IMR-90 (cell line): ENCODE measurements around the gene COPA. TPM values are rescaled to one million over a fixed set of nuclear protein-coding genes. Genes with fewer than 3 reads are reported as not detected.
A peak's percentile ranks its signal among the peaks of the same experiment; 100 is the strongest.

Experiments
- ATAC-seq: fragments of 200-7000 bp; cut with Tn5 transposase; 2 replicates; pipeline ENCODE4 v1.9.1; 2020; ENCODE audit warnings: low read depth, mild to moderate bottlenecking, moderate library complexity
- BruUV-seq: library from RNA; stranded (reverse); fragments of 400-500 nt; replicated peaks from 2 replicates; lab custom pipeline; 2021; lab: Mats Ljungman, UMichigan
- CTCF ChIA-PET: fragments of 300-600 bp; formaldehyde crosslinking; extraction: SDS; loops from one replicate; lab custom pipeline; 2021; ENCODE audit warnings: antibody characterized with exemption; lab: Yijun Ruan, JAX
- POLR2A ChIA-PET: fragments of 300-600 bp; sonication (Branson Sonifier 250); formaldehyde crosslinking; loops from one replicate; lab custom pipeline; 2022; ENCODE audit warnings: antibody characterized with exemption; ENCODE audit not compliant: unreplicated experiment; lab: Charles Lee
- DNase-seq: peaks from one replicate; pipeline ENCODE4 v3.0.0; 2013
- H2AFZ ChIP-seq: replicated peaks from 2 replicates; pipeline ENCODE3; 2013; ENCODE audit warnings: low read length, mild to moderate bottlenecking; ENCODE audit not compliant: poor library complexity
- H2AK5ac ChIP-seq: 2 replicates; pipeline ENCODE4 v1.6.1; 2013; ENCODE audit warnings: low read depth, low read length, inconsistent platforms
- H2AK9ac ChIP-seq: replicated peaks from 2 replicates; pipeline ENCODE3; 2013; ENCODE audit warnings: mild to moderate bottlenecking, low read depth, low read length, moderate library complexity; ENCODE audit not compliant: poor library complexity
- H2BK120ac ChIP-seq: 2 replicates; pipeline ENCODE4 v1.6.1; 2013; ENCODE audit warnings: low read depth, low read length, inconsistent platforms
- H2BK15ac ChIP-seq: 3 replicates; pipeline ENCODE4 v1.6.1; 2013; ENCODE audit warnings: low read depth, low read length, inconsistent platforms
- H2BK20ac ChIP-seq: 2 replicates; pipeline ENCODE4 v1.6.1; 2013; ENCODE audit warnings: low read depth, mild to moderate bottlenecking, inconsistent platforms, low read length, moderate library complexity
- H2BK5ac ChIP-seq: 2 replicates; pipeline ENCODE4 v1.6.1; 2013; ENCODE audit warnings: mild to moderate bottlenecking, low read depth, low read length, inconsistent platforms; ENCODE audit not compliant: poor library complexity, severe bottlenecking
- H3K14ac ChIP-seq: replicated peaks from 2 replicates; pipeline ENCODE4 v1.6.1; 2013; ENCODE audit warnings: low read depth, low read length, inconsistent platforms
- H3K18ac ChIP-seq: 2 replicates; pipeline ENCODE4 v1.6.1; 2013; ENCODE audit warnings: low read depth, low read length, control low read depth
- H3K23ac ChIP-seq: 2 replicates; pipeline ENCODE4 v1.6.1; 2013; ENCODE audit warnings: low read depth, low read length, inconsistent platforms
- H3K27ac ChIP-seq: 2 replicates; pipeline ENCODE4 v1.5.1; 2013; ENCODE audit warnings: mild to moderate bottlenecking, control low read depth, low read length; ENCODE audit not compliant: insufficient read depth
- H3K27me3 ChIP-seq: 2 replicates; pipeline ENCODE4 v1.6.1; 2013; ENCODE audit warnings: low read length; ENCODE audit not compliant: control insufficient read depth, insufficient read depth
- H3K36me3 ChIP-seq: 2 replicates; pipeline ENCODE4 v1.6.1; 2013; ENCODE audit warnings: low read length, mixed read lengths; ENCODE audit not compliant: control insufficient read depth, insufficient read depth
- H3K4ac ChIP-seq: 2 replicates; pipeline ENCODE4 v1.6.1; 2013; ENCODE audit warnings: low read depth, low read length, inconsistent platforms
- H3K4me1 ChIP-seq: 2 replicates; pipeline ENCODE4 v1.6.1; 2013; ENCODE audit warnings: low read length, mixed read lengths; ENCODE audit not compliant: control insufficient read depth, insufficient read depth
- H3K4me2 ChIP-seq: 2 replicates; pipeline ENCODE4 v1.6.1; 2013; ENCODE audit warnings: low read depth, mild to moderate bottlenecking, control low read depth, low read length, moderate library complexity
- H3K4me3 ChIP-seq: 2 replicates; pipeline ENCODE4 v1.5.1; 2013; ENCODE audit warnings: low read depth, mild to moderate bottlenecking, control low read depth, low read length, moderate library complexity; ENCODE audit not compliant: insufficient read depth
- H3K56ac ChIP-seq: 2 replicates; pipeline ENCODE4 v1.6.1; 2013; ENCODE audit warnings: low read length, inconsistent platforms; ENCODE audit not compliant: insufficient read depth; ENCODE audit errors: extremely low read depth
- H3K79me1 ChIP-seq, 2 experiments: 2 replicates each; pipeline ENCODE4 v1.6.1; 2013; ENCODE audit warnings: low read length in 2 of 2, inconsistent platforms in 1 of 2, low read depth in 1 of 2
- H3K9ac ChIP-seq: 2 replicates; pipeline ENCODE4 v1.6.1; 2013; ENCODE audit warnings: low read depth, low read length, control low read depth
- H3K9me1 ChIP-seq: 2 replicates; pipeline ENCODE4 v1.6.1; 2013; ENCODE audit warnings: low read length, inconsistent platforms; ENCODE audit not compliant: insufficient read depth
- H3K9me3 ChIP-seq: 2 replicates; pipeline ENCODE4 v1.6.1; 2013; ENCODE audit warnings: low read length; ENCODE audit not compliant: control insufficient read depth, insufficient read depth
- H4K20me1 ChIP-seq: 2 replicates; pipeline ENCODE4 v1.6.1; 2013; ENCODE audit warnings: low read length, inconsistent platforms; ENCODE audit not compliant: insufficient read depth
- H4K5ac ChIP-seq: 2 replicates; pipeline ENCODE4 v1.6.1; 2013; ENCODE audit warnings: mild to moderate bottlenecking, low read depth, low read length, control low read depth
- H4K8ac ChIP-seq, 2 experiments: 2 replicates each; pipeline ENCODE4 v1.6.1; 2013; ENCODE audit warnings: low read depth in 2 of 2, low read length in 2 of 2, control low read depth in 1 of 2, inconsistent platforms in 1 of 2
- H4K91ac ChIP-seq: 2 replicates; pipeline ENCODE4 v1.6.1; 2013; ENCODE audit warnings: low read depth, low read length, inconsistent platforms; ENCODE audit not compliant: insufficient read depth
- MXI1 ChIP-seq: IDR thresholded peaks from 2 replicates; pipeline ENCODE4 v1.6.1; 2012; ENCODE audit warnings: low read depth, mild to moderate bottlenecking, low read length, moderate library complexity, borderline replicate concordance
- RAD21 ChIP-seq: IDR thresholded peaks from 2 replicates; pipeline ENCODE4 v1.6.1; 2012; ENCODE audit warnings: low read length, improper control_type of control experiment
- RCOR1 ChIP-seq: IDR thresholded peaks from 2 replicates; pipeline ENCODE4 v1.6.1; 2012; ENCODE audit warnings: mild to moderate bottlenecking, low read length, improper control_type of control experiment; ENCODE audit not compliant: insufficient replicate concordance
- WGBS, 2 experiments: methylation state at CpG; one replicate each; pipeline versions ENCODE4 v1.1.5 to v1.1.7; 2013; ENCODE audit warnings: missing lambda C conversion rate in 2 of 2; ENCODE audit not compliant: insufficient read length in 1 of 2; ENCODE audit errors: extremely low coverage in 2 of 2; 5-methylcytosine and 5-hydroxymethylcytosine counted together
- dilution Hi-C: fragments of 300-500 bp; cut with HindIII; formaldehyde crosslinking; loops from one replicate; pipeline ENCODE4 v1.14.3; 2018; ENCODE audit warnings: low sequenced_read_pairs; ENCODE audit not compliant: unreplicated experiment
- in situ Hi-C: fragments of 300-500 bp; cut with MboI; formaldehyde crosslinking; loops from 3 replicates; pipeline ENCODE4 v1.14.3; 2019; ENCODE audit warnings: low sequenced_read_pairs, inconsistent platforms, mixed read lengths
- intact Hi-C: fragments of 100-400 bp; cut with micrococcal nuclease; formaldehyde crosslinking; loops from 2 replicates; pipeline ENCODE4 v1.10.0; 2022
- polyA plus RNA-seq, 3 experiments: library from polyadenylated mRNA; depleted of rRNA; stranded (reverse); fragments of >200 nt; gene quantifications; 2 replicates each; pipeline ENCODE4 v1.2.3, GENCODE V29; 2012; ENCODE audit warnings: low replicate concordance in 1 of 3
- total RNA-seq: library from RNA; depleted of rRNA; stranded (reverse); fragments of >200 nt; gene quantifications from 2 replicates; pipeline ENCODE4 v1.2.3, GENCODE V29; 2012
- TF ChIP-seq, protein P1 (sequence below): conservative IDR thresholded peaks from 2 replicates; pipeline ENCODE4 v1.5.1; 2012; ENCODE audit warnings: mild to moderate bottlenecking, low read depth, low read length, improper control_type of control experiment
- TF ChIP-seq, protein P2 (sequence below): fragments of 150-350 bp; IDR thresholded peaks from 2 replicates; pipeline ENCODE4 v1.6.1; 2017; ENCODE audit warnings: mild to moderate bottlenecking, antibody characterized with exemption, low read length, low read depth

The COPA gene
- total and polyA plus RNA-seq, 2 of the 4 experiments (the other 2 are of a cell fraction) = 204 to 436 TPM

DNA sequence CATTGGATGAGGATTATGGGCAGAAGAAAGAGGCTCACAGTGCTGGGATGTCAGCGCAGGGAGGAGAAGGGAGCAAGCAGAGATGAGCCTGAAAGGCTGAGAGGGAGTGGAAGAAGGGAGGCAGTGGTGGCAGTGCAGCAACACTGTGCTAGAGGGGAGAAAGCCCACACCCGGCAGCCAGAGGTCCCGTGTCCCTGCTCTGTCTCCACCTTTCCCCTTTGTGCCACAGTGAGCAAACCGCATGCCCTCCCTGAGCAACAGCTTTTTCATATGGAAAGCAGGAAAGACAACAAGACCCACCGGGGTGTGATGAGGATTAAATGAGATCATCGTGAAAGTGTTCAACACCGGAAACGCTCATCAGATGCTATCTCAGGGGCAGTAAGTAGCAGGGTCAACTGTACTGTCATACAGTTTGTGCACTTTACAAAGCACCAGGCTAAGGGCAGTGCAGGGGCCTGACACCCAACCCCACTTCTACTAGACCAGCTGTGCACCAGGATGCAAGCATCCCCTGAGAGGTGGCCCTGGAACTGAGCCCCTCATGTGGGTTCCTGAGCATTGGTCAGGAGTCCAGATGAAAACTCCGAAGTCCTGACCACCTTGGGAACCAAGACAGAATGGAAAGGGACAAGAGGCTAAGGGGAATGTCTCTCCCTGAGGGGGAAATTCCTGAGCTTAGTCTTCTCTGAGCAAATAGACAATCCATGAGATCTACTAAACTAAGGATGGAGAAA lies 32.9 kb upstream of the COPA start:
- Histone ChIP-seq H3K18ac (no peak overlapping the region), H4K20me1 (no peaks in the 10 kb centered on the region), H3K9me1 (no peaks in the 10 kb centered on the region; the same call in 1 of the 2 replicates), H2AK9ac (peak overlapping the region; percentile 50), H3K9ac (no peak overlapping the region), H3K4me3 (no peak overlapping the region), H3K4ac (no peak overlapping the region), H4K91ac (no peak overlapping the region), H2BK20ac (no peak overlapping the region), H2BK15ac (no peak overlapping the region; the same call in 2 of the 3 replicates), H3K9me3 (no peaks in the 10 kb centered on the region), H3K4me1 (no peaks in the 10 kb centered on the region), H2AFZ (peak overlapping the region; percentile 71), H4K5ac (no peak overlapping the region), H3K56ac (no peak overlapping the region), H2BK5ac (no peak overlapping the region), H3K23ac (no peak overlapping the region; the same call in 1 of the 2 replicates), H2BK120ac (no peak overlapping the region), H3K27ac (no peak overlapping the region), H3K14ac (no peak overlapping the region; the same call in 1 of the 2 replicates), H4K8ac (no peak overlapping the region), H2AK5ac (no peak overlapping the region), H3K4me2 (no peak overlapping the region), H3K27me3 (peaks cover 13% of the 10 kb centered on the region; the same call in 1 of the 2 replicates), H3K79me1 (no peaks in the 10 kb centered on the region), H3K36me3 (no peaks in the 10 kb centered on the region)
- CTCF ChIA-PET = interaction anchor here (0.6 to 2.3 kb wide), 13 partner anchors 12 to 357 kb away, joined by 3 to 12 read pairs (median 4); no protein-coding TSS in a partner anchor
- peak; percentile 16 for ATAC-seq
- in situ Hi-C loops (loop anchor here (10.0 kb wide), 1 partner anchor 441 kb away; no protein-coding TSS in a partner anchor), dilution Hi-C loops (no loop called here), intact Hi-C loops (loop anchor here (1.0 to 10.0 kb wide), 5 partner anchors 85 to 431 kb away; partner anchors contain the start of gene IGSF9)
- TF ChIP-seq RAD21 (no peak), MXI1 (no peak), RCOR1 (no peak)
- TF ChIP-seq, protein P1, sequence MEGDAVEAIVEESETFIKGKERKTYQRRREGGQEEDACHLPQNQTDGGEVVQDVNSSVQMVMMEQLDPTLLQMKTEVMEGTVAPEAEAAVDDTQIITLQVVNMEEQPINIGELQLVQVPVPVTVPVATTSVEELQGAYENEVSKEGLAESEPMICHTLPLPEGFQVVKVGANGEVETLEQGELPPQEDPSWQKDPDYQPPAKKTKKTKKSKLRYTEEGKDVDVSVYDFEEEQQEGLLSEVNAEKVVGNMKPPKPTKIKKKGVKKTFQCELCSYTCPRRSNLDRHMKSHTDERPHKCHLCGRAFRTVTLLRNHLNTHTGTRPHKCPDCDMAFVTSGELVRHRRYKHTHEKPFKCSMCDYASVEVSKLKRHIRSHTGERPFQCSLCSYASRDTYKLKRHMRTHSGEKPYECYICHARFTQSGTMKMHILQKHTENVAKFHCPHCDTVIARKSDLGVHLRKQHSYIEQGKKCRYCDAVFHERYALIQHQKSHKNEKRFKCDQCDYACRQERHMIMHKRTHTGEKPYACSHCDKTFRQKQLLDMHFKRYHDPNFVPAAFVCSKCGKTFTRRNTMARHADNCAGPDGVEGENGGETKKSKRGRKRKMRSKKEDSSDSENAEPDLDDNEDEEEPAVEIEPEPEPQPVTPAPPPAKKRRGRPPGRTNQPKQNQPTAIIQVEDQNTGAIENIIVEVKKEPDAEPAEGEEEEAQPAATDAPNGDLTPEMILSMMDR = no peak
- TF ChIP-seq, protein P2, sequence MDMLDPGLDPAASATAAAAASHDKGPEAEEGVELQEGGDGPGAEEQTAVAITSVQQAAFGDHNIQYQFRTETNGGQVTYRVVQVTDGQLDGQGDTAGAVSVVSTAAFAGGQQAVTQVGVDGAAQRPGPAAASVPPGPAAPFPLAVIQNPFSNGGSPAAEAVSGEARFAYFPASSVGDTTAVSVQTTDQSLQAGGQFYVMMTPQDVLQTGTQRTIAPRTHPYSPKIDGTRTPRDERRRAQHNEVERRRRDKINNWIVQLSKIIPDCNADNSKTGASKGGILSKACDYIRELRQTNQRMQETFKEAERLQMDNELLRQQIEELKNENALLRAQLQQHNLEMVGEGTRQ = no peak
- no TSS peak for BruUV-seq
- WGBS, 2 experiments = 35% methylated on average over 3 of the region's 9 CpGs; no CpG with 5 or more reads in 1 of the 2 experiments
- no peak for DNase-seq
- POLR2A ChIA-PET = no interaction called here
